Pulmonary artery endothelial cell (primary cell): ENCODE data around the gene AMPH. TPM values are rescaled to one million over a fixed set of nuclear protein-coding genes. Genes with fewer than 3 reads are reported as not detected.
"Not testable (repeated sequence)": the region's sequence is repeated elsewhere in the genome, so short reads cannot be mapped to it uniquely, and the experiment has no call there.

ENCODE experiments used
- DNase-seq: peaks from one replicate; pipeline ENCODE4 v3.0.0-alpha.2; 2011; ENCODE audit warnings: low read depth, low spot score
- total RNA-seq: library from RNA; depleted of rRNA; stranded (reverse); fragments of >200 nt; gene quantifications from 2 replicates; pipeline ENCODE4 v1.2.3, GENCODE V29; 2014

The AMPH gene
- total RNA-seq, 1 donor from 2014 or later: 0.07 TPM

DNA sequence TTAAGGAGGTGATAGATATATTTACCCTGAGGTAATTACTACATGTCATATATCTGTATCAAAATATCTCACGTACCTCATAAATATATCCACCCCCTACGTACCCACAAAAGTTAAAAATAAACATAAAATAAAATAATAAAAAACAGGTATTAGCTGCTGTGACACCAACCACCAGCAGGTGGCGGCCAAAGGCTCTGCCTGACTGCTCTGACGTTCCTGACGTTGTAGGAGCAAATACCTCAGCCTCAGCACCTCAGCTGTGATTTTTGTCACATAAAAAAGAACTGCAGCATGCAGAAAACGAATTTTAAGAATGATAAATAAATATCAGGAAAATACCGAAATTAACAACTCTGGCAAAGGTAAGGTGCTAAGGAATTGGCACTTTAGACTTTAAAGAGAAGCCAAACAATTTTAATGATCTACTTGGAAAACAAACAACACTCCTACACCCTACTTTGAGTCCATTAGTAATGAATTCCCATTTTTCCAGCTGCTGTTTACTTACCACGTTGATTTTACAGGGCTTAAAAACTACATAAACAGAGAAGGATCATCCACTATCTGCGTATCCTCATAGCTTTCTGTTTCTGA, 232.3 kb downstream of the AMPH start:
- no peak for DNase-seq

DNA sequence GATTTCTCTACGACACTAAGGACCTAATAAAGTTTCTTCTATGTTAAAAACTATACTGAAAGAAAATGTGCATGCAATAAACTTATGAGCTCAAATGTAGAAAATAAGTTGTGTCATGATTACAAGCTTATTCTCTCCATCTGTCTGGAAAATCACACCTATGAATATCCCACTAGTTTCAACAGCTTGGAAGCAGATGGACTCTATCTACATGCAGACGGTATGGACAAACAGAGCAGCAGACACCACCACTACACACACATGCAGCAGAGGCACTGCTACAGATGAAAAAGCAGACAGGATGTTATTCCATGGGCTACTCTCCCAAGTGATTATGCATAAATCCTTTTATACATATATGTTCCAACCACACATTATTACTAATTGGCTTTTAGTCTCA, 234.3 kb downstream of the AMPH start:
- DNase-seq: no peak

DNA sequence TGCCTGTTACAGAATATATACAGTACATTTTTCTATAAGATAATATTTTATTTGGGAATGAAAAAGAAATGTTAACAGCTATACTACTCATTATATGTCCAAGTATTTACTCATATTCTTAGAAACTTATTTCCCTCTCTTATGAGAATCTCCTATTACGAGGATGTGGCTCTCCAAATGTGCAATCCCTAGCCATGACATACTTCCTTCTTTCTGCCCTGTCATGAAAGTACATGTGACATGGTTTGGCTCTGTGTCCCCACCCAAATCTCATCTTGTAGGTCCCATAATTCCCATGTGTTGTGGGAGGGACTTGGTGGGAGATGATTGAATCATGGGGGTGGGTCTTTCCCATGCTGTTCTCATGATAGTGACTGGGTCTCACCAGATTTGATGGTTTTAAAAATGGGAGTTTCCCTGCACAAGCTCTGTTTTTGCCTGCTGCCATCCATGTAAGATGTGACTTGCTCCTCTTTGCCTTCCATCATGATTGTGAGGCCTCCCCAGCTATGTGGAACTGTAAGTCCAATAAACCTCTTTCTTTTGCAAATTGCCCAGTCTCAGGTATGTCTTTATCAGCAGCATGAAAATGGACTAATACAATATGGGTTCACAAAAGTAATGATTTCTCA, 235.1 kb downstream of the AMPH start:
- DNase-seq: not testable (repeated sequence)

DNA sequence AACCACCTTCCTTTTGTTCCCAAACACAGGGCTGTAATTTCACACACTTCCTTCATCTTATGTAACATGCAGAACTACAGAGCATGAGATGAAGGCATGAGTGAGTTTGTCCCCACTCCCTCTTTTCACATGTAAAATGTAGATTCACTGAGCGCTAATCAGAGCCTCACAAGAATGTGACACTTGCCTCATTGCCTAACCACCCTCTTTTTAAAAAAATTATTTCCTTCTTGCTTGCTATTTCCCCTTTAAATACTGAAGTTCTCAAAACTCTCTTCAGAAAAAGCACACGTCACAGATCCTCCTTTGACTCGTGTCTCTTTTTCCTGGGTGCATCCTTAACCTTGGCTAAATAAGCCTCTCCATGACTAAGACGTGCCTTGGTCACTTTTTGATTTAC, 236.5 kb downstream of the AMPH start:
- no peak for DNase-seq

DNA sequence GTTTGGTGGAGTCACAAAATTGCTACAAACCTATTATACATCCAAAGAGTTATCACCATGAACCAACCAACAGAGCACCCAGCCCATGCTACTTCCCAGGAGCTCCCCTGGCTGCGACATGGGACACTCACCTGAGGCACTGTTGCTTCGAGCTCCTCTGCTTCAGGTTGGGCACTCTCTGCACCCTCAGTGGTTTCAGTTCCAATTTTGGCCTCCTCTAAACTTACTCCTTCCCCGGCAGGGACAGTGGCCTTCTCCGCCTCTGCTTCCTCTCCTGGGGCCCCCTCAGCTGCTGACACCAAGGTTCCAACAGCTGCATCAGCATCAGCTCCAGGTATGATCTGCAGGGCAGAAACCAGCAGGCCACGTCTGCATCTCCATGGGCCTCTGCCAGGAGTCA, 237.3 kb downstream of the AMPH start:
- DNase-seq: no peak

DNA sequence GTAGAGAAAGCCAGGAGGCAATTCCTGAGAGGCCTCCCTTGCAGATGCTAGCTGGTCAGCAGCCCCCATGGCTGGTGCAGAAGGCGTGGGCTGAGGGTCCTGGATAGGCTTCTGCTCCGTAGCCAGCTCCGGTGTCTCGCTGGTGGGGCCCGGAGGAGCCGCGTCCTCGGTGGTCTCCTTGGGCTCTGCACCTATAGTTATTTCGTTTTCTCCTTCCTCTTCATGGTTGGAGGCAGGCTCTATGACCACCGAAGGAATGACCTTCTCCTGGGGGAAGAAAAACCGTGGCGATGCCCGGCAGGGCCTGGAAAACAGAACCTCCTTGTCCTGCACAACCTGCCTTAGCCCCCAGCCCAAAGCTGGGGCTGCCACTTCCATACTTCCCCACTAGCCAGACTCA, 239.4 kb downstream of the AMPH start:
- no peak for DNase-seq

DNA sequence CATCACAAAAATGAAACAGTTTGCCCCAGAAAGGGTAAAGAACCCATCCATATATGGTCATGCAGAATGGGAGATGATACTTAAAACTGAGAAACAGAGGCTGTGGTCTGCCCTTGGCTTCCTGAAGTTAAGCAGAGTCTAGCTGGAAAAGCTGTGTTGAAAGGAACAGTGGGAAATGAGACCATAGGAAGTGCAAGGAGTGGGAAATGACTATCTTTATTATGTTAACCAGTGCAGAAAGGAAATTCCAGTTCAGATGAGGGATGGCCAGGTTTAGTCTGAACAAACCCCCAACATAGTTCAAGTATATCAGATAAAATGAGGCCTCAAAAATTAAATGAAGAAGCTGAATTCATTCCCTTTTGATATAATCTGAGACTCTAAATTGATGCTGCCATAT, 245.5 kb downstream of the AMPH start:
- peak; percentile 40 for DNase-seq

DNA sequence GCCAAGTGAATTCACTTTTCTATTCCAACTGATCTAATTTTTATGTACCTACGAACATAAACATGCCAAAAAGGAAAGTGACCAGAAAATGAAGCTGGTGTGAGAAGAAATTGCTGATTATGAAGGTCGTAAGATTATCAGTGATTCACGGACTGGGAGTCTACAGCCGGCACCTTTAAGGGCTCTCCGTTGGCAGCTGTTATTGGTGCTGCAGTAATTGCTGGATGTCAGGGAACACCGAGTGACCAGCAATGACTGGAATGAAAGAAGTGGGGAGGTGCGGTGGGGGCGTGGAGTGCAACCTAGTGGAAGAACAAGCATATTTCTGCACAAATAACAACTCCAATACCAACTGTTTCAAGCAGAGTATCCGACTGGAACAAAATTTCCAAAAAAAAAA, 247.9 kb downstream of the AMPH start:
- DNase-seq: no peak

DNA sequence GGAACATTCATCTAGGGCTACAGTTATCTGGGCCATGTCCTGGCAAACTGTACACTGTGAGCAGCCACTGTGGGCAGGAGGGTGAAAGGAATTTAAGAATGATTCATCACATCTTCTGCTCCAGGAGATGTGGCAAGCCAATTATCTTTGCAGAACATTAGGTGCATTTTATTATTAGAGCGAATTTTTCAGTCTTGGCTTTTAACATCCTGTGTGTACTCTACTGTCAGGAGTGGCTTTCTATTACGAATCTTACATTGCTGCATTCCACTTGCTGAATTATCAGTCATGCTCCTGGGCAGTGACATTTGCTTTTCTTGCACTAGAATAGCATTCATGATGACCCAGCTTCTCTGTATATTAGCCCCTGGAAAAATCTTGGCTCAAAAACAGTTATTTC, 248.5 kb downstream of the AMPH start:
- DNase-seq: no peak

DNA sequence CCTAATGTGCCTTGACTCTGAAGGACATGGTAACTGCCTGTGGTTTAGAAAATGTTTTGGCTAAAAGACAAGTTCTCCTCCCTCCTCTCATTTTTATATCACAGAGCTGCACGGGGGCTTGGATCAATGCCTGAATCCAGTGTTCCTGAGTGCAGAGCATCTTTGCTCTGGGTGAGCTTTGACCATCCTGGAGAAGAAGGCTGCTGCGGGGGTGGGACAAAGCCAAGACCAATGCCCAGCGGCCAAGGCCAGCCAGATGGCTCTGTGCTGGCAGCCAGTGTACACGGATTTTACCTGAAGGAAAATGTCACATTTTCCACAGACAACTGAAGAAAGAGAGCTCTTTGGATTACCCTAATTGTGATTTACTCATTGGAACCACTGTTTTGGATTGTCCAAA, 255.7 kb downstream of the AMPH start:
- DNase-seq: no peak

DNA sequence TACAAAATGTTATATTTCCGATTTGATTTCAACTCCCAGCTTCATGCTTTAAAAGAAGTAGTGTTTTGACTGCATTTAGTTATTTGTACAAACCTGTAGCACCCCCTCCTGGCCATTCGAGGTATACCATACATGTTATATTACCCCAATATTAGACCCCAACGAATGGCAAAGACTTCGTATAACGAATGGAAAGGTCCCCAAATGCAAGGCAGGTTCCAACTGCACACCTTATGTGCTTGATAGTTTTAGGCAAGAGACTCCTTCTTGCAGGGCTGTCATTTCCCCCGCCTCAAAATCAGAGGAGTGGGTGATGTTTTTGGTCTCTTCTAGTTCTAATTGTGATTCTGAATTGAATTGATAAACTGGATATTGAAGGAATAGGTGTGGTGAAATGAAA, 256.7 kb downstream of the AMPH start:
- peak; percentile 13 for DNase-seq

DNA sequence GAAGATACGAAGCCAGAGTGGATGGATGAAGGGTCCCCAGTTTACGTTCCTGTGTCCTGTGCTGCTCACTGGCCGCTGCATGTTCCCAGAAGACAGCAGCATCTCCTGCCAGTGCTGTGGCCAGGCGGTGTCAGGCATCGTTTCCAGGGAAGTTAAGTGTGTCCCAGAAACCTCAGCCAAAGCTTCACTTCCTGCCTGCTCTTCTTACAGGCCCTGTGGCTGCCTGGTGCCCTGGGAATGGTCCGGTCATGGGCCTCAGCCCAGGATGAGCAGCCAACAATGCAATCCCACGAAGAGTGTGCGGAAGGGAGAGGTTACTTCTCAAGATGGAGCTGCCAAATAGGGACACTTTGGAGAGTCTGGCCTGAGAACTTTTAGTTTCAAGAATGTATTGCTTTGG, 258.0 kb downstream of the AMPH start:
- DNase-seq: no peak

DNA sequence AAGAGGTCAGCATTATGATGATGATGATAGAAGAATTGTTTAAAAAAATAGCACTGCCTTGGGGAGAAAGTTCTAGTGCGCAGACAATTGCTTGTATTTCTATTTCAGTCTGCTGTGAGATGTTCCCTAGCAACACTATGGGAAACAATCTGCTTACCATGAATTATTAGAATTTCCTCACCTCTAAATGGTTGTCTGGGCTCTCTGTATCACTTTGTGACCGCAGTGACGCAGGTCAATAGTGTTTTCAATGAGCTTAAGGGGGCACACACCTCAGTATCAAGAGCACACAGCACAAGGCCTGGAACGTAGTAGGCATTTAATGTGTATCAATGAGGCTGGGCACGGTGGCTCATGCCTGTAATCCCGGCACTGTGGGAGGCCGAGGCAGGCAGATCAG, 258.9 kb downstream of the AMPH start:
- no peak for DNase-seq

DNA sequence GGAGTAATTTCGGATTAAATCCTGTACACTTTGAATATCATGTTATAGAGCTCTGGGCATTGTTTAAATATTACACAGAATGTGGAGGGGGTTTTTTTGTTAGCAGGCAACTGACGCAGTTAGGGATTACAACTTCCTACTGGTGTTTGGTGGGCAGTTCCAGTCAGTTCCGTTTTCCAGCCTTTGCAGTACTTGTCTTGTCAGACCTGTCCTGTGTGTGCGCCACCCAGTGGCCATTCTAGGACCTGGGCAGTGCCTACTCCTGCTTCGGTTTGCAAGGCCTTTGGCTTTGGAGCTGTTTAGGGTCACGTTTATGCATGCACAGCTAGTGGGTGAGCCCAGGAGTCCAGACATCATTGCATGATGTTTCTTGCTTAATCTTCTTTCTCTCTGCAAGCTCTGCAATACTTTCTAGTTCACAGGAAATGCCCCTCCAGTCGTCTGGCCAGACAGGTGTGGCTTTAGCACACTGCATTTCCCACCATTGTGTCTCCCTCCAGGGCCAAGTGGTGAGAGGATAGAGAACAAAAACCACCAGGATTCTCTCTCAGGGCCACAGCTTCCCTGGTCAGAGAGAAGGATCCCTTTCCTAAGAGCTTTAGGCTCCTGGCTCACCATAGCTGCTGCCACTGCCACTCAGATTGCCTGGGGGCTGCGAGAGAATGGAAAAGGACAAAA, 261.2 kb downstream of the AMPH start:
- peak; percentile 69 for DNase-seq

DNA sequence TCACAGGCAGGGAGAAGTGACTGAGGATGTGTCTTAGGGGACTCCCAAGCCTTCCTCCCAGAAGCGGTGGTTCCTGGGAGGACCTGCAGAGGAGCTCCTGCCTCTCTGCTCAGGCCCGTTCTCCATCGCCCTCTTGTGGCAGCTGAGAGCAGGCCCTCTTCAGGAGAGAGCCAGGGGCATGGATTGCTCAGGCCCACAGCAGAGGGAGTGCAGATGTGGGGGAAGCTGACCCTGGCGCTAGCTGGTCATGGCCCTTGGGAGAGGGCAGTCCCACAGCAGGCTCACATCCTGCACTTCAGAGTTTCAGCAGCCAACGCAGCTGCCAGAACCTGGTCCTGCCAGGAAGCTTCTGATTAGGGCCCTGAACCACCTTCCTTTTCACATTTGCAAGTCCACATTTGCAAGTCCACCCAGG, 263.0 kb downstream of the AMPH start:
- DNase-seq: peak; percentile 27

DNA sequence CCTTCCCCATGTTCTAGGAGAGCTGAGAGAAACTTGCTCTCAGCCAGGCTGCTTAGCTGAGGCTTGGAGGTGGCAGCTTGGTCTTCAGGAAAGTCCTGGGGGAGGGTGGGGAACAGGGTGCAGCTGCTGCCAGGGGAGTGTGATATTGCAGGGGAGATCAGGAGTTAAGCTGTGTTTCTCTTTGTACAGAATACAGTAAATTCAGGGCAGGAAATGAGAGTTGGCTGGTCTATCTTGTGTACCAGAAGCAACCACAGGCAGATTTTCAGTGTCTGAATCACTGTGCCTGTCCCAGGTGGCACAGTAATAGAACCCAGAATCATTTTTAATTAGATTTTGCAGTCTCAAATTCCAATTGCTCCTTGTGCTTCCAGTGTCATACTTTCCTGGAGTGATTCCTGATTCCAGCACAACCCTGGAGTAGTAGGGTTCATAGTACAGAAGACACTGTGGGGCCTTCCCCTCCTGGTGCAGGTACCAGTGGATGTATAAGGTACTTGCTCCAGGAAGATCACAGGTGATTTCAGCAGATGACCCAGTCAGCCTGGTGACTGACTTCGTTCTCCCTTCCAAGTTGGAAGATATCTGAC, 263.8 kb downstream of the AMPH start:
- DNase-seq: no peak

DNA sequence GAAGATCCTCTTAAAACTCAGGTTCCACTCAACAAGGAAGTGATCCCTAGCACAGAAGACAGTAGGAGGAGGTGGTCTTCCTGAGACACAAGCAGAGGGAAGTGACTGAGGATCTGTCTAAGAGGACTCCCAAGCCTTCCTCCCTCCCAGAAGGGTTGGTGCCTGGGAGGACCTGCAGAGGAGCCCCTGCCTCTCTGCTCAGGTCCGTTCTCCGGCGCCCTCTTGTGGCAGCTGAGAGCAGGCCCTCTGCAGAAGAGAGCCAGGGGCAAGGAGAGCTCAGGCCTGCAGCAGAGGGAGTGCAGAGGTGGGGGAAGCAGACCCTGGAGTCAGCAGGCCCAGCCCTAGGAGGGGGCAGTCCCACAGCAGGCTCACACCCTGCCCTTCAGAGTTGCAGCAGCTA, 267.8 kb downstream of the AMPH start:
- not testable (repeated sequence) for DNase-seq

DNA sequence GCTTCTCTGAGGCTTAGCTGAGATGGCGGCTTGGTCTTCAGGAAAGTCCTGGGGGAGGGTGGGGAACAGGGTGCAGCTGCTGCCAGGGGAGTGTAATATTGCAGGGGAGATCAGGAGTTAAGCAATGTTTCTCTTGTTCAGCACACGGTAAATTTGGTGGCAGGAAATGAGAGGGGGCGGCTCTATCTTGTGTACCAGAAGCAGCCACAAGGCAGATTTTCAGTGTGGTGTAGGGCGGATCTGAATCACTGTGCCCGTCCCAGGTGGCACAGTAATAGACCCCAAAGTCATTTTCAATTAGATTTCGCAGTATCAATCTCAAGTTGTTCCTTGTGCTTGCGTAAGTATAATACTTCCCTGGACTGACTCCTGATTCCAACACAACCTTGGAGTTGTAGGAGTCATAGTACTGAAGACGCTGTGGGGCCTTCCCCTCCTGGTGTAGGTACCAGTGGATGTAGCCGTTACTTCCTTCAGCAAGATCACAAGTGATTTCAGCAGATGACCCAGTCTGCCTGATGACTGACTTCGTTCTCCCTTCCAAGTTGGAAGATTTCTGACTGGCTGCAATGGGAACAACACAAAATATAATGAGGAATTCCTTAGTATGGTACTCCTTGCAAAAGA, 268.4 kb downstream of the AMPH start:
- not testable (repeated sequence) for DNase-seq

DNA sequence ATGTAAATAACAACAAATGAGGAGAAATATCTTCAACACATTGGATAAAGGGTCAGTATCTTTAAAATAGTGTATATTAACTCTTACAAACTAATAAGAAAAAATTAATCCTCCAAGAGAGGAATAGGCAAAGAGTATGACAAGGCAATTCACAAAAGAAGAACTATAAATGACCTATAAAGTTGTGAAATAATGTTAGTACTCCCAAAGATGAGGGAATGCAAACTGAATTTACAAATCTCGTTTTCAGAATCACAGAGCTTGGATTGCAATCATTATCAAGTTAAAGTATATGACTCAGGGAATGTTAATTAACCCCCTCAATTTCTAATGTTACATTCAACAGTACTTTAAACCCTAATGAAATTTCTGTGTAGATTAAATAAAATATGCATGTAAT, 270.4 kb downstream of the AMPH start:
- no peak for DNase-seq

DNA sequence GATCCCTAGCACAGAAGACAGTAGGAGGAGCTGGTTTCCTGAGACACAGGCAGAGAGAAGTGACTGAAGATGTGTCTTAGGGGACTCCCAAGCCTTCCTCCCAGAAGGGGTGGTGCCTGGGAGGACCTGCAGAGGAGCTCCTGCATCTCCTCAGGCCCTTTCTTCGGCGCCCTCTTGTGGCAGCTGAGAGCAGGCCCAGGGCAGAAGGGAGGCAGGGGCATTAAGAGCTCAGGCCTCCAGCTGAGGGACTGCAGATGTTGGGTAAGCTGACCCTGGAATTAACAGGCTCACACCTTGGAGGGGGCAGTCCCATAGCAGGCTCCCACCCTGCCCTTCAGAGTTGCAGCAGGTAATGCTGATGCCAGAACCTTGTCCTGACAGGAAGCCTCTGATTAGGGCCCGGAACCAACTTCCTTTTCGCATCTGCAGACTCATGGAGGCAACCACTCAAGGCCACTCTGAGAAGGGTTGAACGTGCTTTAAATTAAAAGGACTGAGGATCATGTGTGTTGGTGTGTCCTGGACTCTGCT, 272.0 kb downstream of the AMPH start:
- not testable (repeated sequence) for DNase-seq

DNA sequence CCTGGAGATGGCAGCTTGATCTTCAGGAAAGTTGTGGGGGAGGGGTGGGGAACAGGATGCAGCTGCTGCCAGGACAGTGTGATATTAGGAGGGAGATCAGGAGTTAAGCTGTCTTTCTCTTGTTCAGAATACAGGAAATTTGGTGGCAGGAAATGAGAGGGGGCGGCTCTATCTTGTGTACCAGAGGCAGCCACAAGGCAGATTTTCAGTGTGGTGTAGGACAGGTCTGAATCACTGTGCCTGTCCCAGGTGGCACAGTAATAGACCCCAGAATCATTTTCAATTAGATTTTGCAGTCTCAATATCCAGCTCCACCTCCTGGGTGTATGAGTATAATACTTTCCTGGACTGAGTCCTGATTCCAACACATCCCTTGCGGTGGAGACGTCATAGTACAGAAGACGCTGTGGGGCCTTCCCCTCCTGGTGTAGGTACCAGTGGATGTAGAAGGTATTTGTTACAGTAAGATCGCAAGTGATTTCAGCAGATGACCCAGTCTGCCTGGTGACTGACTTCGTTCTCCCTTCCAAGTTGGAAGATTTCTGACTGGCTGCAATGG, 272.8 kb downstream of the AMPH start:
- DNase-seq: not testable (repeated sequence)
